Peyer's patch (tissue), 4 donors: ENCODE results near the gene ZMYND15.

Experiments used
- POLR2A ChIP-seq, 2 donors: fragments of 450-650 bp; IDR thresholded peaks; one replicate each; pipeline ENCODE4 v1.5.1; 2017; ENCODE audit warnings: antibody characterized with exemption in 2 of 2, mild to moderate bottlenecking in 2 of 2, moderate library complexity in 2 of 2
- TF ChIP-seq, protein P1 (sequence below), 6 experiments: fragments of 450-650 bp in 4 of 6; fragments of 200-600 bp in 2 of 6; sonication (generic) in 1 of 6; IDR thresholded peaks; one replicate each; pipeline ENCODE4 v1.5.1; 2017 to 2019; ENCODE audit warnings: antibody characterized with exemption in 6 of 6, mild to moderate bottlenecking in 3 of 6, moderate library complexity in 1 of 6

DNA sequence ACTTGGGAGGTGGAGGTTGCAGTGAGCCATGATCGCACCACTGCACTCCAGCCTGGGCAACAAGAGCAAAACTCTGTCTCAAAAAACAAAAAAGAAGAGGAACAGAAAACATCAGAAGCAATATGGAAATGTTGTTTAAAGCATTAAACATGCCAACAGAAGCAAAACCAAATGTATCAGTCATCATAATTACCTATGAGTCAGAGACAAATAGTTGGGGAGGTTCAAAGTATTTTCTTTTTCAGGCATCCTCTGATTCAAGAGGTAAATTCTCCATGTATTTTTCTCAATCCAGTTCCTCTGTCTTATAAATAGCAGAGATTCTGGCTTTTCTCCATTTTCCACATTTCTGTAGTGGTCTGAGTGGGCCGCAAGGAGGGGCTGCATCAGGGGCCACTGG, 30.0 kb downstream of the ZMYND15 start:
- TF ChIP-seq POLR2A (IDR thresholded peaks at IDR 0.05) = no peak
- TF ChIP-seq, protein P1, sequence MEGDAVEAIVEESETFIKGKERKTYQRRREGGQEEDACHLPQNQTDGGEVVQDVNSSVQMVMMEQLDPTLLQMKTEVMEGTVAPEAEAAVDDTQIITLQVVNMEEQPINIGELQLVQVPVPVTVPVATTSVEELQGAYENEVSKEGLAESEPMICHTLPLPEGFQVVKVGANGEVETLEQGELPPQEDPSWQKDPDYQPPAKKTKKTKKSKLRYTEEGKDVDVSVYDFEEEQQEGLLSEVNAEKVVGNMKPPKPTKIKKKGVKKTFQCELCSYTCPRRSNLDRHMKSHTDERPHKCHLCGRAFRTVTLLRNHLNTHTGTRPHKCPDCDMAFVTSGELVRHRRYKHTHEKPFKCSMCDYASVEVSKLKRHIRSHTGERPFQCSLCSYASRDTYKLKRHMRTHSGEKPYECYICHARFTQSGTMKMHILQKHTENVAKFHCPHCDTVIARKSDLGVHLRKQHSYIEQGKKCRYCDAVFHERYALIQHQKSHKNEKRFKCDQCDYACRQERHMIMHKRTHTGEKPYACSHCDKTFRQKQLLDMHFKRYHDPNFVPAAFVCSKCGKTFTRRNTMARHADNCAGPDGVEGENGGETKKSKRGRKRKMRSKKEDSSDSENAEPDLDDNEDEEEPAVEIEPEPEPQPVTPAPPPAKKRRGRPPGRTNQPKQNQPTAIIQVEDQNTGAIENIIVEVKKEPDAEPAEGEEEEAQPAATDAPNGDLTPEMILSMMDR (IDR thresholded peaks at IDR 0.05) = no peak
